ENCODE measurements around the gene MOB3A. TPM values are rescaled to one million over a fixed set of nuclear protein-coding genes. Genes with fewer than 3 reads are reported as not detected.

Gene MOB3A
- total and polyA plus RNA-seq, 2 of the 13 experiments (the other 11 are each of a cell fraction or from before 2014, with no cell fraction given): 3.5 to 17.8 TPM

DNA sequence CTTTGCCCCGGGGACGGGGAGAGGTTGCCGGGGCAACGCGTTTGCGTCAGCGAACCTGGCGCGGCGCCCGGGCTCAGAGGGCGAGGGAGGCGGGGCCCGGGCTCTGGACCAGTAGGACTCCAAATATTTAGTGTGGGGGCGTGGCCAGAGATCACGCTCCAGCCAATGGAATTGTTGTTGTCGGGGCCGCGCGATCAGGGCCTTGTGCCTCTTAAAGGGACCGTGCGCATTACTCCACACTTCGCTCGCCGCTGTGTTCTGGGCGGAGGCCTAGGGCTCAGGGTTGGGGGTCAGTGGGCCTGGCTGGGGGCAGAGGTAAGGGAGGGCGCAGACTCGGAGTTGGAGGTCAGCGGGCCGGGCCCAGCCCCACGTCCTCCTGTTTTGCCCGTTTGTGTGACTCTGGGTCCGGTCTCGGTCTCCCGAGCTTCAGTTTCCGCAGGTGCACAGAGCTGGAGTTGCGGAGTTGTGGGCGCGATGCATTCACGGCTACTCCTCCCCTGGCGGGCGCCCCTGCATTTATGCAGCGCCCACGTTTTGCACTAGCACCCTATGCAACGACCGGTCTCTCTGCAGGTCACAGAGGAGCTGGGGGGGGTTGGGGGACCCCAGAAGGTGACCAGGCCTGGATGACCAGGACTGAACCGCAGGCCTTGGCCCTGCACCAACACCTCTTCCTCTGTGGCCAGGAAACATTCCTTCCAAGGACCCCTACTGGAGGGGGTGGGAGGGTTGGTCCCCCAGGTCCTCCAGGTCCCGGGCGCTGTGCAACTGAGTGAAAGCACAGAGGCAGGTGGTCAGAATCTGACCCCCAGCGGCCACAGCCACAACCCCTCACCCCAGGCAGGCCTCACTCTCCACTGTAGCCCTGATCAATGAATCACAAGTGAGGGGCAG lies 34.4 kb downstream of the MOB3A start (continued):
- TF ChIP-seq, protein P1, sequence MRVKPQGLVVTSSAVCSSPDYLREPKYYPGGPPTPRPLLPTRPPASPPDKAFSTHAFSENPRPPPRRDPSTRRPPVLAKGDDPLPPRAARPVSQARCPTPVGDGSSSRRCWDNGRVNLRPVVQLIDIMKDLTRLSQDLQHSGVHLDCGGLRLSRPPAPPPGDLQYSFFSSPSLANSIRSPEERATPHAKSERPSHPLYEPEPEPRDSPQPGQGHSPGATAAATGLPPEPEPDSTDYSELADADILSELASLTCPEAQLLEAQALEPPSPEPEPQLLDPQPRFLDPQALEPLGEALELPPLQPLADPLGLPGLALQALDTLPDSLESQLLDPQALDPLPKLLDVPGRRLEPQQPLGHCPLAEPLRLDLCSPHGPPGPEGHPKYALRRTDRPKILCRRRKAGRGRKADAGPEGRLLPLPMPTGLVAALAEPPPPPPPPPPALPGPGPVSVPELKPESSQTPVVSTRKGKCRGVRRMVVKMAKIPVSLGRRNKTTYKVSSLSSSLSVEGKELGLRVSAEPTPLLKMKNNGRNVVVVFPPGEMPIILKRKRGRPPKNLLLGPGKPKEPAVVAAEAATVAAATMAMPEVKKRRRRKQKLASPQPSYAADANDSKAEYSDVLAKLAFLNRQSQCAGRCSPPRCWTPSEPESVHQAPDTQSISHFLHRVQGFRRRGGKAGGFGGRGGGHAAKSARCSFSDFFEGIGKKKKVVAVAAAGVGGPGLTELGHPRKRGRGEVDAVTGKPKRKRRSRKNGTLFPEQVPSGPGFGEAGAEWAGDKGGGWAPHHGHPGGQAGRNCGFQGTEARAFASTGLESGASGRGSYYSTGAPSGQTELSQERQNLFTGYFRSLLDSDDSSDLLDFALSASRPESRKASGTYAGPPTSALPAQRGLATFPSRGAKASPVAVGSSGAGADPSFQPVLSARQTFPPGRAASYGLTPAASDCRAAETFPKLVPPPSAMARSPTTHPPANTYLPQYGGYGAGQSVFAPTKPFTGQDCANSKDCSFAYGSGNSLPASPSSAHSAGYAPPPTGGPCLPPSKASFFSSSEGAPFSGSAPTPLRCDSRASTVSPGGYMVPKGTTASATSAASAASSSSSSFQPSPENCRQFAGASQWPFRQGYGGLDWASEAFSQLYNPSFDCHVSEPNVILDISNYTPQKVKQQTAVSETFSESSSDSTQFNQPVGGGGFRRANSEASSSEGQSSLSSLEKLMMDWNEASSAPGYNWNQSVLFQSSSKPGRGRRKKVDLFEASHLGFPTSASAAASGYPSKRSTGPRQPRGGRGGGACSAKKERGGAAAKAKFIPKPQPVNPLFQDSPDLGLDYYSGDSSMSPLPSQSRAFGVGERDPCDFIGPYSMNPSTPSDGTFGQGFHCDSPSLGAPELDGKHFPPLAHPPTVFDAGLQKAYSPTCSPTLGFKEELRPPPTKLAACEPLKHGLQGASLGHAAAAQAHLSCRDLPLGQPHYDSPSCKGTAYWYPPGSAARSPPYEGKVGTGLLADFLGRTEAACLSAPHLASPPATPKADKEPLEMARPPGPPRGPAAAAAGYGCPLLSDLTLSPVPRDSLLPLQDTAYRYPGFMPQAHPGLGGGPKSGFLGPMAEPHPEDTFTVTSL (CRISPR knock-in tag; IDR thresholded peaks at IDR 0.05; ENCODE audit: borderline replicate concordance): no peak
- TF ChIP-seq ZNF44 (CRISPR knock-in tag; IDR thresholded peaks at IDR 0.05): no peak
- TF ChIP-seq, protein P2, sequence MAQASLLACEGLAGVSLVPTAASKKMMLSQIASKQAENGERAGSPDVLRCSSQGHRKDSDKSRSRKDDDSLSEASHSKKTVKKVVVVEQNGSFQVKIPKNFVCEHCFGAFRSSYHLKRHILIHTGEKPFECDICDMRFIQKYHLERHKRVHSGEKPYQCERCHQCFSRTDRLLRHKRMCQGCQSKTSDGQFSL (CRISPR knock-in tag; IDR thresholded peaks at IDR 0.05): peak; percentile 30
- peak; percentile 60; the same call in 1 of the 2 replicates for TF ChIP-seq IRX3 (CRISPR knock-in tag; IDR thresholded peaks at IDR 0.05; ENCODE audit: borderline replicate concordance, low read depth)
- TF ChIP-seq ZNF569 (CRISPR knock-in tag; IDR thresholded peaks at IDR 0.05; ENCODE audit: borderline replicate concordance): no peak; the same call in 1 of the 2 replicates
- peak; percentile 8; the same call in 1 of the 2 replicates for TF ChIP-seq GABPB1 (CRISPR knock-in tag; IDR thresholded peaks at IDR 0.05)
- no peak for TF ChIP-seq ZNF343 (CRISPR knock-in tag; IDR thresholded peaks at IDR 0.05)
- no peak for TF ChIP-seq ZNF773 (CRISPR knock-in tag; IDR thresholded peaks at IDR 0.05; ENCODE audit: borderline replicate concordance)
- TF ChIP-seq JDP2 (CRISPR knock-in tag; IDR thresholded peaks at IDR 0.05; ENCODE audit: borderline replicate concordance): no peak
- TF ChIP-seq ZNF124 (CRISPR knock-in tag; IDR thresholded peaks at IDR 0.05): no peak

All from HepG2 (cell line).